Ovary (tissue), 9 donors: ENCODE measurements around the gene RBMS1. TPM values are rescaled to one million over a fixed set of nuclear protein-coding genes. Genes with fewer than 3 reads are reported as not detected.
A peak's percentile ranks its signal among the peaks of the same experiment; 100 is the strongest.

ENCODE experiments used
- DNase-seq, 5 donors: peaks; one replicate each; pipeline ENCODE4 v3.0.0-alpha.2; 2019 to 2020
- H3K27ac ChIP-seq, 2 donors: fragments of 200-600 bp; one replicate each; pipeline versions ENCODE4 v1.5.1 to v1.8.0; 2019 to 2022
- H3K27me3 ChIP-seq: fragments of 200-600 bp; one replicate; pipeline ENCODE4 v1.8.0; 2022
- H3K36me3 ChIP-seq: fragments of 200-600 bp; sonication (generic); one replicate; pipeline ENCODE4 v1.5.1; 2019
- H3K4me1 ChIP-seq: one replicate; pipeline ENCODE4 v1.8.1; 2013; ENCODE audit warnings: mild to moderate bottlenecking, moderate library complexity; ENCODE audit not compliant: insufficient read depth
- H3K4me3 ChIP-seq: fragments of 200-600 bp; sonication (generic); one replicate; pipeline ENCODE4 v1.5.1; 2017
- H3K9me3 ChIP-seq, 2 donors: fragments of 200-600 bp in 1 of 2; sonication (generic) in 1 of 2; one replicate each; pipeline versions ENCODE4 v1.5.1 to v1.8.1; 2013 to 2019; ENCODE audit warnings: mild to moderate bottlenecking in 1 of 2, moderate library complexity in 1 of 2
- CTCF ChIP-seq, 3 donors: fragments of 450-650 bp in 2 of 3; fragments of 200-600 bp in 1 of 3; IDR thresholded peaks; one replicate each; pipeline versions ENCODE4 v1.5.1 to v1.8.0; 2016 to 2022; ENCODE audit warnings: antibody characterized with exemption in 3 of 3, mild to moderate bottlenecking in 1 of 3
- EP300 ChIP-seq: sonication (generic); formaldehyde crosslinking; IDR thresholded peaks from one replicate; pipeline ENCODE4 v1.6.1; 2017; ENCODE audit warnings: antibody characterized with exemption
- POLR2A ChIP-seq: fragments of 450-650 bp; IDR thresholded peaks from one replicate; pipeline ENCODE4 v1.6.1; 2017; ENCODE audit warnings: antibody characterized with exemption, mild to moderate bottlenecking, moderate library complexity
- WGBS, 3 donors: extraction: QIAGEN DNeasy Blood & Tissue Kit in 1 of 3; methylation state at CpG; one replicate each; pipeline versions ENCODE4 v1.1.5 to v1.1.7; 2013 to 2017; 5-methylcytosine and 5-hydroxymethylcytosine counted together
- intact Hi-C, 4 donors: fragments of 100-400 bp; cut with DNase I; formaldehyde crosslinking; loops; one replicate each; pipeline versions ENCODE4 v1.11.0 to v1.15.1; 2022 to 2023
- polyA plus RNA-seq, 2 donors: library from polyadenylated mRNA; stranded (reverse); fragments of 200-250 nt in 1 of 2; fragments of 350-450 nt in 1 of 2; fragmentation: Illumina TruSeq in 1 of 2; extraction: RNeasy Lipid Tissue Mini Kit (QIAGEN cat#74804) in 1 of 2; gene quantifications; one replicate each; pipeline ENCODE4 v1.2.3, GENCODE V29; 2013 to 2014
- total RNA-seq, 7 donors: library from RNA; depleted of rRNA in 2 of 7; stranded (reverse); fragments of >200 nt in 2 of 7; fragmentation: NEBNext Ultra II Directional in 3 of 7; extraction: Animal tissue kit (Norgen Biotek cat#: 25700) in 3 of 7; gene quantifications; one replicate each; pipeline versions ENCODE4 v1.1.0 to v1.2.4, GENCODE V29; 2016 to 2023
- donor health status: DM: no; HTN: no; CAD: no; lungs with moderate emphysema.
- donor health status: DM: no; HTN: no; CAD: no.
- donor health status: Bipolar disorder and iron deficiency.
- donor health status: DM: yes; HTN: yes; CAD: no.
- donor health status: DM: no; HTN: no; CAD: no.
- donor health status: DM: yes; HTN: yes; CAD: no.

The RBMS1 gene
- total and polyA plus RNA-seq, 9 donors = 50.7 to 91.9 (median 73.8) TPM

GRCh38 chr2:160380000-160380570 lies 113.5 kb downstream of the RBMS1 start:
- intact Hi-C loops = no loop called here
- no peak for DNase-seq
- H3K36me3 ChIP-seq = no peaks in the 10 kb centered on the region
- no peak overlapping the region for H3K4me3 ChIP-seq
- H3K27ac ChIP-seq = peak overlapping the region in 1 of 2 donors; percentile 28
- H3K27me3 ChIP-seq = no peaks in the 10 kb centered on the region
- no peak for TF ChIP-seq CTCF (IDR thresholded peaks at IDR 0.05)
- no peaks in the 10 kb centered on the region for H3K9me3 ChIP-seq
- WGBS, 3 donors = 74 to 83% (median 79%) methylated on average over 7 of the region's 7 CpGs
- H3K4me1 ChIP-seq = peaks cover 29% of the 10 kb centered on the region

GRCh38 chr2:160379399-160379798 lies 114.2 kb downstream of the RBMS1 start:
- 0 to 5% (median 5%) methylated on average over 3 of the region's 3 CpGs for WGBS, 3 donors
- Histone ChIP-seq H3K36me3 (no peaks in the 10 kb centered on the region), H3K9me3 (no peaks in the 10 kb centered on the region), H3K4me3 (no peak overlapping the region), H3K27ac (peak overlapping the region in 1 of 2 donors; percentile 55), H3K4me1 (peaks cover 33% of the 10 kb centered on the region), H3K27me3 (no peaks in the 10 kb centered on the region)
- TF ChIP-seq EP300 = peak; percentile 35
- no peak for TF ChIP-seq CTCF (IDR thresholded peaks at IDR 0.05)
- TF ChIP-seq POLR2A = no peak
- intact Hi-C loops = no loop called here
- DNase-seq = no peak

- DNase-seq = no peak
- Histone ChIP-seq H3K36me3 (no peaks in the 10 kb centered on the region), H3K4me3 (no peak overlapping the region), H3K4me1 (peaks cover 44% of the 10 kb centered on the region), H3K27me3 (no peaks in the 10 kb centered on the region), H3K9me3 (no peaks in the 10 kb centered on the region), H3K27ac (no peak overlapping the region)
- no peak for TF ChIP-seq CTCF (IDR thresholded peaks at IDR 0.05)
- no peak for TF ChIP-seq EP300
- TF ChIP-seq POLR2A = no peak
- intact Hi-C loops = no loop called here
- 32 to 42% (median 35%) methylated on average over 6 of the region's 6 CpGs for WGBS, 3 donors
Observed at GRCh38 chr2:160377204-160377995, 116.2 kb downstream of the RBMS1 start.

- Histone ChIP-seq H3K27ac (peak overlapping the region in 1 of 2 donors; percentile 0), H3K27me3 (no peaks in the 10 kb centered on the region), H3K36me3 (no peaks in the 10 kb centered on the region), H3K9me3 (no peaks in the 10 kb centered on the region), H3K4me3 (no peak overlapping the region), H3K4me1 (peaks cover 46% of the 10 kb centered on the region)
- TF ChIP-seq EP300 (no peak), POLR2A (no peak), CTCF (IDR thresholded peaks at IDR 0.05) (no peak)
- intact Hi-C loops = no loop called here
- DNase-seq = no peak
- 31 to 35% (median 32%) methylated on average over 4 of the region's 4 CpGs for WGBS, 3 donors
Observed at GRCh38 chr2:160376576-160376975, 117.0 kb downstream of the RBMS1 start.
